ENCODE measurements around the gene GJC1.

The GJC1 gene

GRCh38 chr17:44788139-44788538, 41.9 kb downstream of the GJC1 start:
- Histone ChIP-seq H3K36me3 (ENCODE audit: control insufficient read depth in 2 of 2, insufficient read depth in 2 of 2, low read length in 2 of 2) (no peaks in the 10 kb centered on the region), H3K9ac (ENCODE audit: low read length in 2 of 2) (no peak overlapping the region), H3K4me3 (ENCODE audit: low read length in 2 of 2) (no peak overlapping the region), H3K4me1 (ENCODE audit: control insufficient read depth, insufficient read depth, low read length) (peaks cover 29% of the 10 kb centered on the region), H3K27ac (ENCODE audit: low read length) (peak overlapping the region; percentile 41), H3K27me3 (ENCODE audit: control insufficient read depth in 1 of 2, insufficient read depth in 2 of 2, low read length in 2 of 2) (no peaks in the 10 kb centered on the region), H3K9me3 (ENCODE audit: control insufficient read depth in 2 of 2, low read length in 2 of 2) (no peaks in the 10 kb centered on the region)

DNA sequence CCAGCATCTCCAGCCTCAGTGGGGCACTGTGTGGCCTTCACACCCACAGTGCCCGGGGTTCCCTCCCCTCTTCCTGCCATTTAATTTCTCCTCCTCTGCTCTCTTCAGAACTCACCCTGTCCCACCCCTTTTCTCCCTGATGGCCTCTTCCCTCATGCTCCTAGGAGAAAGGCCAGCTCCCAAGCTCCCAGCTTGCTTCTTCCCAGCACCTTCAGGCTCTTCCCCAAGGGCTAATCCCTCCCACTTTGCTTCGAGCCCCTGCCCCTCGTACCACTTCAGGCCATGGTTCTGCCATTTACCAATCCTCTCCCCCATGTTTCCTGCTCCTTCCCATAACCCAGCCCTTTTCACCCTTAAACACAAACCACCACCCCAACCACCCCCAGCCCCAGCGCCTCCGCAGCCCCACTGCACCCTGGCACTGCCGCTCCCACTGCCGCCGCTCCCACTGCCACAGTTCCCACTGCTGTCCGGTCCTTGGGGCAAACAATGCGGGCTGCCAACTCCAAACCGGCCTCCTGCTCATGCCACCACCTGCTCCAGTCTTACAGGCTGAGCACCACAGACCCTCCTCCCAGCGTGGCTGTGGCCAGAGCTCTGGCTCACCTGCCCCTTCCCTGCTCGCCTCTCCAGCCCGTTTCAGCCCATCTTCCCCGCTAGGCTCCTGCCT, 42.7 kb downstream of the GJC1 start:
- Histone ChIP-seq H3K27ac (ENCODE audit: low read length) (peak overlapping the region; percentile 41), H3K4me1 (ENCODE audit: control insufficient read depth, insufficient read depth, low read length) (peaks cover 35% of the 10 kb centered on the region), H3K36me3 (ENCODE audit: control insufficient read depth in 2 of 2, insufficient read depth in 2 of 2, low read length in 2 of 2) (no peaks in the 10 kb centered on the region), H3K9ac (ENCODE audit: low read length in 2 of 2) (peak overlapping the region in 1 of 2 donors; percentile 13), H3K9me3 (ENCODE audit: control insufficient read depth in 2 of 2, low read length in 2 of 2) (no peaks in the 10 kb centered on the region), H3K27me3 (ENCODE audit: control insufficient read depth in 1 of 2, insufficient read depth in 2 of 2, low read length in 2 of 2) (no peaks in the 10 kb centered on the region), H3K4me3 (ENCODE audit: low read length in 2 of 2) (peak overlapping the region in 1 of 2 donors; percentile 44)

- Histone ChIP-seq H3K9ac (ENCODE audit: low read length in 2 of 2) (no peak overlapping the region), H3K36me3 (ENCODE audit: control insufficient read depth in 2 of 2, insufficient read depth in 2 of 2, low read length in 2 of 2) (no peaks in the 10 kb centered on the region), H3K27ac (ENCODE audit: low read length) (peak overlapping the region; percentile 41), H3K4me1 (ENCODE audit: control insufficient read depth, insufficient read depth, low read length) (peaks cover 42% of the 10 kb centered on the region), H3K4me3 (ENCODE audit: low read length in 2 of 2) (peak overlapping the region in 1 of 2 donors; percentile 44), H3K27me3 (ENCODE audit: control insufficient read depth in 1 of 2, insufficient read depth in 2 of 2, low read length in 2 of 2) (no peaks in the 10 kb centered on the region), H3K9me3 (ENCODE audit: control insufficient read depth in 2 of 2, low read length in 2 of 2) (no peaks in the 10 kb centered on the region)
These were observed 43.5 kb downstream of the GJC1 start for GRCh38 chr17:44786551-44787081.

DNA sequence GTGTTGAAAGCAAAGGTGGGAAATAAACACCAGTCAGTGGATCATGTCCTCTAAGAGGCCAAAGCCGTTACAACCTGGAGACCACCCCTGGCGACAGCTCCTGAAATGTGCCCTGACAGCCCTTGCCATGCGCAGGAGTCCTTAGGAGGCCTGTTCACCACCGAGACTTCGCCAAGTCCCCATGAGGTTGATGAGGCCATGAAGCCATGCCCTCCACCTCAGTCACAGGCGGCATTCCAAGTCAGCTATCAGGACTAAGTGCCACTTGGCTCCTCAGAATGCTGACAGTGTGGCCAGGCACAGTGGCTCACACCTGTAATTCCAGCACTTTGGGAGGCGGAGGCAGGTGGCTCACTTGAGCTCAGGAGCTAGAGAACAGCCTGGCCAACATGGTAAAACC, 44.2 kb downstream of the GJC1 start:
- H3K36me3 ChIP-seq (ENCODE audit: control insufficient read depth in 2 of 2, insufficient read depth in 2 of 2, low read length in 2 of 2): no peaks in the 10 kb centered on the region
- H3K27me3 ChIP-seq (ENCODE audit: control insufficient read depth in 1 of 2, insufficient read depth in 2 of 2, low read length in 2 of 2): no peaks in the 10 kb centered on the region
- no peaks in the 10 kb centered on the region for H3K9me3 ChIP-seq (ENCODE audit: control insufficient read depth in 2 of 2, low read length in 2 of 2)
- no peak overlapping the region for H3K9ac ChIP-seq (ENCODE audit: low read length in 2 of 2)
- H3K27ac ChIP-seq (ENCODE audit: low read length): peak overlapping the region; percentile 41
- no peak overlapping the region for H3K4me3 ChIP-seq (ENCODE audit: low read length in 2 of 2)
- H3K4me1 ChIP-seq (ENCODE audit: control insufficient read depth, insufficient read depth, low read length): peaks cover 49% of the 10 kb centered on the region

DNA sequence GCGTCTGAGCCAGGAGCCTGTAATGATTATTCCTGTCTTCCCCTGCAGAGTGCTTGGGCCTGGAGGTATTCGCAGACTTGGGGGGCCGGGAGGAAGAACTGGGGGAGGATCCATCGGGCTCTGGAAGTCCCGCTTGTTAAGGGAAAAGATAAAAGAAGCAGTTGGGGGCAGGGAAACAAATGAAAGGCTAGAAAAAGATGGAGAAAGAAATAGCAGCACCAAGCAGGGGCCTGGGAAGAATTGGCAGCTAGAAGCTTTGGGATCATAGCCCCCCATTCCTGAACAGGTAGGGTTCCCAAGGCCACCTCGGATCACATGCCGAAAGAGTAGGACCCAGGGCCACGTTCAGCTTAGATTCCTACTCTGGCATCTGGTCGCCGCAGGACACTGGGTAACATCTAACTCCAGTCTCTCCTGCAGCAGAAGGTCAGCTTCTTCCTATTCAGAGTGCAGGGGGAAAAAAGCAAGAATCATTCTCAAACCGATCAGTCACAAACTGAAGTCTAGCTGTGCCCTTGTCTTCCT, 47.7 kb downstream of the GJC1 start:
- peaks cover 57% of the 10 kb centered on the region for H3K4me1 ChIP-seq (ENCODE audit: control insufficient read depth, insufficient read depth, low read length)
- peak overlapping the region; percentile 0 to 44 for H3K4me3 ChIP-seq (ENCODE audit: low read length in 2 of 2)

DNA sequence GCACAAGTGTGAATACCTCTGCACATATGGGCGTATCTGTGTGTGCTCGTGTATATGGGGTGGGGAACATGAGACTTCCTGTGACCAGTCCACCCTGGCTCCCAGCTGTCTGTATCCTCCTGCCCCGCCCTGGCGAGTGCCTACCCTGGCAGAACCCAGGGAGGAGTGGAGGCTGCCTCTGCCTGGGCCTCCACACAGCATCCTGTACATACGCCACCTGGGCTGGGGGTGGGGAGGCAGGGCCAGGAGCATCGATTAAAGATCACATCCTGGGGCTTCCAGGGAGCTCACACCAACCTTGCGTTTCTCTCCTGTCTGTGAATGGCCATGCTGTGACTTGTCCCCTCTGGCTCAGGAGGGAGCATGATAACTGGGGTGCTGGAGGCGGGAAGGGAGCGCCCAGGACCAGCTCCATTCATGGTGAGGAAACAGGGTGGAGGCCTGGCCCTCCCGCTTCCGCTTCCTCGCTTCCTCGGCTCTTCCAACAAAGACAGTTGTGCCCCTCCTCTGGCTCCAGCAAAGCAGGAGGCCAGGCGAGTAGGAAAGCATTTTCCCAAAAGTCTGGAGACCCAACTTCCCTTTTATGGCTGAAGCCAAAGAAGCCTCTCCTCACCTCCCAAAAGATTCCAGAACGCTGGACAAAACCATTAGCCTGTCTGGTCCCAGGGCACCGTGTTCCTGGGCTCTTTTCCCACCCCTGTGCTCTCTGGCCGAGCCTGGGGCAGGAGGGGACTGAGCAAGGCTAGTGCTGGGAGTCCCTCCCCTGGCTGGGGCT, 48.3 kb downstream of the GJC1 start:
- peak overlapping the region; percentile 0 to 44 for H3K4me3 ChIP-seq (ENCODE audit: low read length in 2 of 2)
- H3K36me3 ChIP-seq (ENCODE audit: control insufficient read depth in 2 of 2, insufficient read depth in 2 of 2, low read length in 2 of 2): no peaks in the 10 kb centered on the region
- H3K9ac ChIP-seq (ENCODE audit: low read length in 2 of 2): peak overlapping the region; percentile 35 to 47
- peaks cover 51% of the 10 kb centered on the region for H3K4me1 ChIP-seq (ENCODE audit: control insufficient read depth, insufficient read depth, low read length)
- H3K9me3 ChIP-seq (ENCODE audit: control insufficient read depth in 2 of 2, low read length in 2 of 2): no peaks in the 10 kb centered on the region
- no peaks in the 10 kb centered on the region for H3K27me3 ChIP-seq (ENCODE audit: control insufficient read depth in 1 of 2, insufficient read depth in 2 of 2, low read length in 2 of 2)
- H3K27ac ChIP-seq (ENCODE audit: low read length): peak overlapping the region; percentile 79

More for the DNA sequence above, 47.7 kb downstream of the GJC1 start:
- Histone ChIP-seq H3K27ac (ENCODE audit: low read length) (peak overlapping the region; percentile 79), H3K9me3 (ENCODE audit: control insufficient read depth in 2 of 2, low read length in 2 of 2) (no peaks in the 10 kb centered on the region), H3K9ac (ENCODE audit: low read length in 2 of 2) (peak overlapping the region in 1 of 2 donors; percentile 35), H3K36me3 (ENCODE audit: control insufficient read depth in 2 of 2, insufficient read depth in 2 of 2, low read length in 2 of 2) (no peaks in the 10 kb centered on the region), H3K27me3 (ENCODE audit: control insufficient read depth in 1 of 2, insufficient read depth in 2 of 2, low read length in 2 of 2) (no peaks in the 10 kb centered on the region)

DNA sequence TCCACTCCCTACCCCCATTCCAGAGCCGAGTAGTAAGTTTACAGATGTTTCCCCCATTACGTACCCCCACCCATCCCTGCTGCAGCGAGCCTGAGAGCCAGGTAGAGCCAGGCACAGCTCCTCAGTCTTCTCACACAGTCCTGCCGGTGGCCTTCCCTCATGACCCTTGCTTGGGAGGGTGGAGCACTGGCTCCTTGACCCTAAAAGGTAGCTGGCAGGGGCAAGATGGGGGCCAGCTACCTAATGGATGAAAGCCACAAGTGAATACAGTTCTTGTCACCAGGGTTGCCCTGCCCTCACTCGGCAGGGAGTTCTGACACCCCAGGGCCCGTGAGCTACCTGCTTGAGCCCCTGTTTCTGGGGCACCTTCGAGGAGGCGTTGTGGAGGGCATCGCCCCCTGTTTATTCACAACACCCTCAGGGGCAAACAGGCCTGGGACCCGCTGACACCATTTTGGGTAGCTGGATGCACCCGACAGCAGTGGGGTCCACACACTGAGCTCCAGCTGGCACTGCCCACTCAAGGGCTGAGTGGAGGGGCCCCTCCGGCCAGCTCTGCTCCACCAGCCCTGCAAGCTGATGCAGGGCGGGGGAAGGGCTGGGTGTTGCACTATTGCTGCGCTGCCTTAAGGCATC, 49.1 kb downstream of the GJC1 start:
- Histone ChIP-seq H3K9me3 (ENCODE audit: control insufficient read depth in 2 of 2, low read length in 2 of 2) (no peaks in the 10 kb centered on the region), H3K27ac (ENCODE audit: low read length) (peak overlapping the region; percentile 79), H3K27me3 (ENCODE audit: control insufficient read depth in 1 of 2, insufficient read depth in 2 of 2, low read length in 2 of 2) (no peaks in the 10 kb centered on the region), H3K9ac (ENCODE audit: low read length in 2 of 2) (no peak overlapping the region), H3K4me3 (ENCODE audit: low read length in 2 of 2) (no peak overlapping the region), H3K36me3 (ENCODE audit: control insufficient read depth in 2 of 2, insufficient read depth in 2 of 2, low read length in 2 of 2) (no peaks in the 10 kb centered on the region), H3K4me1 (ENCODE audit: control insufficient read depth, insufficient read depth, low read length) (peaks cover 51% of the 10 kb centered on the region)

GRCh38 chr17:44780161-44780560, 49.9 kb downstream of the GJC1 start:
- H3K4me1 ChIP-seq (ENCODE audit: control insufficient read depth, insufficient read depth, low read length): peaks cover 51% of the 10 kb centered on the region

DNA sequence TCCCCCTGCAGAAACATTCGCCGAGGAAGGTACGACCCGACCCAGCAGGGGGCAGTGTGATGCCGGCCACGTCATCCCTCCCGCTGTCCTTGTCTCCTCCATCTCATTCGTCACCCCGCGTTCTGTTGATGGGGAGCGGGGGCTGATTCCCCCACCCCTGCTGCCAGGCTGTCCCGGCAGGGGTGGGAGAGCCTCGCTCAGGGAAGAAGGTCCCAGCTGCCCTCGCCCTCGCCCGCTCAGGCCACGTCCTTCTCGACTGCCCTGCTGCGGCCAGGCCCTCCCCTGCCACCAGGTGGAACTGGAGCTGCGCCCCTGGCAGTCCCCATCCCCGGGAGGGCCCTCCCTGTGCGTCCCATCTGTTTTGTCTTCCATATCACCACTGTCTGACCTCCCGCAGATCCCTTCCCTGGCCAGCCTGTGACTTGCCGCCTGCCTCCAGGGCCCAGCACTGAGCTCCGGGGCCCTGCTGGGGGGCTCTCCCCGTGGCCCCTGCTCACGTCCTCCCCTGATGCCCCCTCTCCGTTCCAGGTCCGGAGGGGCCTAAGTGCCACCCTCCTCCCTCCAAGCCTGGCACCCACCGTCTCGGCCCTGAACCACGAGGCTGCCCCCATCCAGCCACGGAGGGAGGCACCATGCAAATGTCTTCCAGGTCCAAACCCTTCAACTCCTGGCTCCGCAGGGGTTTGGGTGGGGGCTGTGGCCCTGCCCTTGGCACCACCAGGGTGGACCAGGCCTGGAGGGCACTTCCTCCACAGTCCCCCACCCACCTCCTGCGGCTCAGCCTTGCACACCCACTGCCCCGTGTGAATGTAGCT, 50.7 kb downstream of the GJC1 start:
- Histone ChIP-seq H3K4me1 (ENCODE audit: control insufficient read depth, insufficient read depth, low read length) (peaks cover 56% of the 10 kb centered on the region), H3K27ac (ENCODE audit: low read length) (peak overlapping the region; percentile 79), H3K9ac (ENCODE audit: low read length in 2 of 2) (peak overlapping the region; percentile 58 to 59), H3K27me3 (ENCODE audit: control insufficient read depth in 1 of 2, insufficient read depth in 2 of 2, low read length in 2 of 2) (no peaks in the 10 kb centered on the region), H3K4me3 (ENCODE audit: low read length in 2 of 2) (peak overlapping the region; percentile 53 to 72), H3K9me3 (ENCODE audit: control insufficient read depth in 2 of 2, low read length in 2 of 2) (no peaks in the 10 kb centered on the region), H3K36me3 (ENCODE audit: control insufficient read depth in 2 of 2, insufficient read depth in 2 of 2, low read length in 2 of 2) (no peaks in the 10 kb centered on the region)

More at GRCh38 chr17:44780161-44780560, 49.9 kb downstream of the GJC1 start:
- peak overlapping the region; percentile 79 for H3K27ac ChIP-seq (ENCODE audit: low read length)
- H3K27me3 ChIP-seq (ENCODE audit: control insufficient read depth in 1 of 2, insufficient read depth in 2 of 2, low read length in 2 of 2): no peaks in the 10 kb centered on the region
- no peak overlapping the region for H3K4me3 ChIP-seq (ENCODE audit: low read length in 2 of 2)
- H3K9ac ChIP-seq (ENCODE audit: low read length in 2 of 2): no peak overlapping the region
- H3K36me3 ChIP-seq (ENCODE audit: control insufficient read depth in 2 of 2, insufficient read depth in 2 of 2, low read length in 2 of 2): no peaks in the 10 kb centered on the region
- no peaks in the 10 kb centered on the region for H3K9me3 ChIP-seq (ENCODE audit: control insufficient read depth in 2 of 2, low read length in 2 of 2)
